OCI-LY7 (cell line): Measurements from ENCODE around the gene CAB39. TPM values are rescaled to one million over a fixed set of nuclear protein-coding genes. Genes with fewer than 3 reads are reported as not detected.

ENCODE experiments used
- BruUV-seq: library from RNA; stranded (reverse); fragments of 400-500 nt; replicated peaks from 2 replicates; lab custom pipeline; 2021; lab: Mats Ljungman, UMichigan
- CTCF ChIA-PET: fragments of 300-600 bp; sonication (Branson Sonifier 250); formaldehyde crosslinking; loops from one replicate; lab custom pipeline; 2022; ENCODE audit warnings: antibody characterized with exemption; ENCODE audit not compliant: unreplicated experiment; lab: Charles Lee
- POLR2A ChIA-PET: fragments of 300-600 bp; sonication (Branson Sonifier 250); formaldehyde crosslinking; loops from one replicate; lab custom pipeline; 2022; ENCODE audit warnings: antibody characterized with exemption; lab: Charles Lee
- DNase-seq: peaks from one replicate; pipeline ENCODE4 v3.0.0-alpha.2; 2015; ENCODE audit warnings: low spot score
- H2AFZ ChIP-seq: fragments of 200-600 bp; sonication (generic), shearing (Covaris generic); 2 replicates; pipeline ENCODE4 v1.6.1; 2014; ENCODE audit warnings: mild to moderate bottlenecking, antibody characterized with exemption, low read length, moderate library complexity
- H3K27ac ChIP-seq: fragments of 200-600 bp; sonication (generic); 2 replicates; pipeline ENCODE4 v1.5.1; 2014; ENCODE audit warnings: mixed run types, low read depth, mild to moderate bottlenecking, moderate library complexity, low read length, inconsistent platforms; ENCODE audit not compliant: poor library complexity, severe bottlenecking
- H3K36me3 ChIP-seq: fragments of 200-600 bp; sonication (generic); 2 replicates; pipeline ENCODE4 v1.6.1; 2014; ENCODE audit warnings: mild to moderate bottlenecking, antibody characterized with exemption, low read length, moderate library complexity, mixed read lengths; ENCODE audit not compliant: insufficient read depth
- H3K4me1 ChIP-seq: fragments of 200-600 bp; sonication (generic); 2 replicates; pipeline ENCODE4 v1.5.1; 2014; ENCODE audit warnings: mild to moderate bottlenecking, low read length; ENCODE audit not compliant: insufficient read depth, poor library complexity, severe bottlenecking
- H3K4me2 ChIP-seq: fragments of 200-600 bp; sonication (generic); 2 replicates; pipeline ENCODE4 v1.6.1; 2014; ENCODE audit warnings: mild to moderate bottlenecking, low read length
- H3K4me3 ChIP-seq: fragments of 200-600 bp; sonication (generic); 2 replicates; pipeline ENCODE4 v1.5.1; 2014; ENCODE audit warnings: mild to moderate bottlenecking, low read depth, low read length; ENCODE audit not compliant: poor library complexity, severe bottlenecking
- H3K79me2 ChIP-seq: fragments of 200-600 bp; sonication (generic); 2 replicates; pipeline ENCODE4 v1.6.1; 2016; ENCODE audit warnings: low read depth, mild to moderate bottlenecking, low read length, moderate library complexity, mixed read lengths; ENCODE audit not compliant: insufficient read depth
- H3K9me2 ChIP-seq: fragments of 200-600 bp; sonication (generic); 2 replicates; pipeline ENCODE4 v1.6.1; 2016; ENCODE audit warnings: mild to moderate bottlenecking, low read length, mixed read lengths; ENCODE audit not compliant: insufficient read depth
- H3K9me3 ChIP-seq: fragments of 200-600 bp; sonication (generic); 2 replicates; pipeline ENCODE4 v1.6.1; 2014; ENCODE audit warnings: mild to moderate bottlenecking, mixed run types, low read length, mixed read lengths
- H4K20me1 ChIP-seq: fragments of 200-600 bp; sonication (generic); 2 replicates; pipeline ENCODE4 v1.6.1; 2014; ENCODE audit warnings: mild to moderate bottlenecking, antibody characterized with exemption, low read length, moderate library complexity, mixed read lengths; ENCODE audit not compliant: insufficient read depth
- CTCF ChIP-seq: fragments of 200-600 bp; sonication (generic); conservative IDR thresholded peaks from 2 replicates; pipeline ENCODE4 v1.5.1; 2014; ENCODE audit warnings: mild to moderate bottlenecking, antibody characterized with exemption, low read length, moderate library complexity, mixed read lengths
- EZH2phosphoT487 ChIP-seq: fragments of 200-600 bp; sonication (generic); IDR thresholded peaks from 2 replicates; pipeline ENCODE4 v1.6.1; 2018; ENCODE audit warnings: low read depth, borderline replicate concordance, mild to moderate bottlenecking, mixed run types, antibody characterized with exemption, low read length, moderate library complexity, mixed read lengths
- intact Hi-C: fragments of 100-400 bp; cut with micrococcal nuclease; formaldehyde crosslinking; loops from one replicate; pipeline ENCODE4 v1.10.0; 2022; ENCODE audit not compliant: unreplicated experiment
- total RNA-seq, 2 experiments: library from RNA; depleted of rRNA in 1 of 2; stranded (reverse); fragments of >200 nt in 1 of 2; shearing (Covaris generic) in 1 of 2; gene quantifications; 2 replicates each; pipeline ENCODE4 v1.2.3, GENCODE V29; 2014 to 2022

The CAB39 gene
- total RNA-seq, 2 experiments from 2014 or later: 39.3 to 53.4 TPM

DNA sequence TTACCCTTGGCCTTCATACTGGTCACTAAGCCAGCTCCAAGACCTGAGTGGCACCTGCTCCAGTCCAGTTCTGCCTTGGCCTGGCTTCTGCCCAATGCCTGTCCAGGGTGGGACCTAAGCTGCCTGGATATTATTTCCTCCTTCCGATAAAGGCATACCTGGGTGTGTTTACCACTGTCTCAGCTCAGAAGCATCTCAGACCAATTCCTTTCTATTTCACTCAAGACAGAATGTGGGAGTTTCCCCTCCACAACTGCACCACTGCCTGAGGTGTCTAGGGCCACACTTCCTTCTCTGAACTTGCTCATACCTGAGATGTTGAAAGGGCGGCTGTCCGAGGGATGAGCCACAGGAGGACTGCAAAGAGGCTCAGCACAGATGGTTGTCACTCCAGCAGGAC is 18.4 kb upstream of the CAB39 start:
- Histone ChIP-seq H3K36me3 (no peaks in the 10 kb centered on the region), H4K20me1 (no peaks in the 10 kb centered on the region), H3K4me1 (no peaks in the 10 kb centered on the region), H3K4me3 (no peak overlapping the region), H3K79me2 (no peaks in the 10 kb centered on the region), H2AFZ (no peak overlapping the region), H3K4me2 (no peak overlapping the region), H3K9me2 (no peaks in the 10 kb centered on the region), H3K27ac (no peak overlapping the region), H3K9me3 (no peaks in the 10 kb centered on the region)
- no TSS peak for BruUV-seq
- DNase-seq: no peak
- CTCF ChIA-PET: no interaction called here
- POLR2A ChIA-PET: no interaction called here
- no peak for TF ChIP-seq CTCF
- no peak for TF ChIP-seq EZH2phosphoT487
- intact Hi-C loops: no loop called here

DNA sequence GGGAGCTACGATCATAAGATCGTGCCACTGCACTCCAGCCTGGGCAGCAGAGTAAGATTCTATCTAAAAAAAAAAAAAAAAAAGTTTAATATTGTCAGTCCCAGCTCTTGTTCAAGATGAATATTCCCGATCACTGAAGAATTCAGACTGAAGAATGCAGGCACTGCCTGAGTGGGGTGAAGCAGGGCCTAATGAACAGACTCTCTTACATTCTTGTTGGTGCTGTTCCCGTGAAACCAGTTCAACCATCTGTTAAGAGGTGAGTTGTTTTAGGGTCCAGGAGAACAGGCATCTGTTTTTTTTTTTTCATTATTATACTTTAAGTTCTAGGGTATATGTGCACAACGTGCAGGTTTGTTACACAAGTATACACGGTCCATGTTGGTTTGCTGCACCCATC is 17.1 kb upstream of the CAB39 start:
- Histone ChIP-seq H3K27ac (no peak overlapping the region), H3K79me2 (no peaks in the 10 kb centered on the region), H3K9me3 (no peaks in the 10 kb centered on the region), H3K36me3 (no peaks in the 10 kb centered on the region), H4K20me1 (no peaks in the 10 kb centered on the region), H3K9me2 (no peaks in the 10 kb centered on the region), H3K4me2 (no peak overlapping the region), H3K4me3 (no peak overlapping the region), H3K4me1 (no peaks in the 10 kb centered on the region), H2AFZ (no peak overlapping the region)
- CTCF ChIA-PET: no interaction called here
- POLR2A ChIA-PET: interaction anchor here (0.7 kb wide), 2 partner anchors 338 to 1360 kb away, joined by 3 read pairs; no protein-coding TSS in a partner anchor
- no TSS peak for BruUV-seq
- TF ChIP-seq CTCF (no peak), EZH2phosphoT487 (no peak)
- intact Hi-C loops: no loop called here
- DNase-seq: no peak

- Histone ChIP-seq H3K4me3 (no peak overlapping the region), H4K20me1 (no peaks in the 10 kb centered on the region), H2AFZ (no peak overlapping the region), H3K36me3 (no peaks in the 10 kb centered on the region), H3K9me3 (no peaks in the 10 kb centered on the region), H3K4me1 (no peaks in the 10 kb centered on the region), H3K9me2 (no peaks in the 10 kb centered on the region), H3K27ac (no peak overlapping the region), H3K4me2 (no peak overlapping the region), H3K79me2 (no peaks in the 10 kb centered on the region)
- POLR2A ChIA-PET: no interaction called here
- CTCF ChIA-PET: no interaction called here
- BruUV-seq: no TSS peak
- DNase-seq: no peak
- TF ChIP-seq CTCF (no peak), EZH2phosphoT487 (no peak)
- intact Hi-C loops: no loop called here
Observed at GRCh38 chr2:230696670-230697069, 16.0 kb upstream of the CAB39 start.
